ENCODE results near the gene CTBP2. TPM values are rescaled to one million over a fixed set of nuclear protein-coding genes. Genes with fewer than 3 reads are reported as not detected.

The CTBP2 gene
- total RNA-seq, 2 experiments from 2014 or later, result 0.25 TPM; not detected in 1

GRCh38 chr10:125048094-125048864 lies 112.1 kb downstream of the CTBP2 start:
- peaks cover 2% of the 10 kb centered on the region for H3K4me1 Mint-ChIP-seq

GRCh38 chr10:125043841-125044658 lies 116.3 kb downstream of the CTBP2 start:
- Mint-ChIP-seq H3K27ac (no peak overlapping the region), H3K4me1 (peaks cover 2% of the 10 kb centered on the region), H3K9me3 (no peaks in the 10 kb centered on the region), H3K27me3 (peaks cover 8% of the 10 kb centered on the region), H3K36me3 (no peaks in the 10 kb centered on the region), H3K4me3 (no peak overlapping the region)
- DNase-seq, result no peak

More at GRCh38 chr10:125048094-125048864, 112.1 kb downstream of the CTBP2 start:
- H3K36me3 Mint-ChIP-seq, result no peaks in the 10 kb centered on the region
- peaks cover 27% of the 10 kb centered on the region for H3K27me3 Mint-ChIP-seq
- no peak overlapping the region for H3K4me3 Mint-ChIP-seq
- H3K27ac Mint-ChIP-seq, result no peak overlapping the region
- DNase-seq, result peak; percentile 72
- no peaks in the 10 kb centered on the region for H3K9me3 Mint-ChIP-seq

- H3K27me3 Mint-ChIP-seq, result no peaks in the 10 kb centered on the region
- no peaks in the 10 kb centered on the region for H3K36me3 Mint-ChIP-seq
- no peak overlapping the region for H3K4me3 Mint-ChIP-seq
- H3K4me1 Mint-ChIP-seq, result no peaks in the 10 kb centered on the region
- no peaks in the 10 kb centered on the region for H3K9me3 Mint-ChIP-seq
- no peak overlapping the region for H3K27ac Mint-ChIP-seq
- DNase-seq, result no peak
Measured at GRCh38 chr10:125041856-125042506, 118.4 kb downstream of the CTBP2 start.

GRCh38 chr10:125039354-125039769 lies 121.0 kb downstream of the CTBP2 start:
- DNase-seq, result no peak
- Mint-ChIP-seq H3K36me3 (no peaks in the 10 kb centered on the region), H3K4me1 (no peaks in the 10 kb centered on the region), H3K9me3 (no peaks in the 10 kb centered on the region), H3K27ac (no peak overlapping the region), H3K4me3 (no peak overlapping the region), H3K27me3 (no peaks in the 10 kb centered on the region)

GRCh38 chr10:125038637-125039036 lies 121.7 kb downstream of the CTBP2 start:
- no peaks in the 10 kb centered on the region for H3K9me3 Mint-ChIP-seq
- H3K36me3 Mint-ChIP-seq, result no peaks in the 10 kb centered on the region
- H3K27me3 Mint-ChIP-seq, result no peaks in the 10 kb centered on the region
- no peak overlapping the region for H3K4me3 Mint-ChIP-seq
- no peak overlapping the region for H3K27ac Mint-ChIP-seq
- no peak for DNase-seq
- H3K4me1 Mint-ChIP-seq, result no peaks in the 10 kb centered on the region

GRCh38 chr10:125037145-125037877 lies 123.1 kb downstream of the CTBP2 start:
- no peak overlapping the region for H3K27ac Mint-ChIP-seq
- no peaks in the 10 kb centered on the region for H3K36me3 Mint-ChIP-seq
- H3K9me3 Mint-ChIP-seq, result no peaks in the 10 kb centered on the region
- DNase-seq, result no peak
- H3K4me1 Mint-ChIP-seq, result no peaks in the 10 kb centered on the region
- no peak overlapping the region for H3K4me3 Mint-ChIP-seq
- H3K27me3 Mint-ChIP-seq, result no peaks in the 10 kb centered on the region

- H3K36me3 Mint-ChIP-seq, result no peaks in the 10 kb centered on the region
- H3K27ac Mint-ChIP-seq, result no peak overlapping the region
- H3K4me3 Mint-ChIP-seq, result no peak overlapping the region
- no peaks in the 10 kb centered on the region for H3K27me3 Mint-ChIP-seq
- no peaks in the 10 kb centered on the region for H3K9me3 Mint-ChIP-seq
- no peaks in the 10 kb centered on the region for H3K4me1 Mint-ChIP-seq
- no peak for DNase-seq
Measured at GRCh38 chr10:125035588-125036295, 124.6 kb downstream of the CTBP2 start.

GRCh38 chr10:125035136-125035535 lies 125.2 kb downstream of the CTBP2 start:
- Mint-ChIP-seq H3K4me1 (no peaks in the 10 kb centered on the region), H3K27ac (no peak overlapping the region), H3K4me3 (no peak overlapping the region), H3K27me3 (no peaks in the 10 kb centered on the region), H3K36me3 (no peaks in the 10 kb centered on the region), H3K9me3 (no peaks in the 10 kb centered on the region)
- DNase-seq, result no peak

- Mint-ChIP-seq H3K4me3 (no peak overlapping the region), H3K27ac (no peak overlapping the region)
Measured at GRCh38 chr10:125034675-125035074, 125.7 kb downstream of the CTBP2 start.

GRCh38 chr10:125033146-125033924 lies 127.0 kb downstream of the CTBP2 start:
- Mint-ChIP-seq H3K27ac (no peak overlapping the region), H3K4me1 (no peaks in the 10 kb centered on the region), H3K36me3 (no peaks in the 10 kb centered on the region), H3K9me3 (no peaks in the 10 kb centered on the region), H3K27me3 (no peaks in the 10 kb centered on the region), H3K4me3 (no peak overlapping the region)
- no peak for DNase-seq

More at GRCh38 chr10:125034675-125035074, 125.7 kb downstream of the CTBP2 start:
- DNase-seq, result no peak
- Mint-ChIP-seq H3K4me1 (no peaks in the 10 kb centered on the region), H3K27me3 (no peaks in the 10 kb centered on the region), H3K9me3 (no peaks in the 10 kb centered on the region), H3K36me3 (no peaks in the 10 kb centered on the region)

- H3K4me1 Mint-ChIP-seq, result no peaks in the 10 kb centered on the region
- no peak overlapping the region for H3K4me3 Mint-ChIP-seq
- no peak for DNase-seq
- no peaks in the 10 kb centered on the region for H3K36me3 Mint-ChIP-seq
- H3K9me3 Mint-ChIP-seq, result no peaks in the 10 kb centered on the region
- no peak overlapping the region for H3K27ac Mint-ChIP-seq
- H3K27me3 Mint-ChIP-seq, result no peaks in the 10 kb centered on the region
Measured at GRCh38 chr10:125032474-125033020, 127.8 kb downstream of the CTBP2 start.

- no peak for DNase-seq
- no peaks in the 10 kb centered on the region for H3K36me3 Mint-ChIP-seq
- no peaks in the 10 kb centered on the region for H3K9me3 Mint-ChIP-seq
- no peaks in the 10 kb centered on the region for H3K4me1 Mint-ChIP-seq
- no peak overlapping the region for H3K27ac Mint-ChIP-seq
- H3K27me3 Mint-ChIP-seq, result no peaks in the 10 kb centered on the region
- H3K4me3 Mint-ChIP-seq, result no peak overlapping the region
Measured at GRCh38 chr10:125030567-125031197, 129.7 kb downstream of the CTBP2 start.

- Mint-ChIP-seq H3K36me3 (no peaks in the 10 kb centered on the region), H3K4me3 (no peak overlapping the region), H3K4me1 (no peaks in the 10 kb centered on the region), H3K27ac (no peak overlapping the region), H3K27me3 (no peaks in the 10 kb centered on the region), H3K9me3 (no peaks in the 10 kb centered on the region)
- no peak for DNase-seq
Measured at GRCh38 chr10:125029584-125030242, 130.7 kb downstream of the CTBP2 start.
